CD4-positive, alpha-beta T cell (primary cell): ENCODE results near the gene LYPD4. TPM values are rescaled to one million over a fixed set of nuclear protein-coding genes. Genes with fewer than 3 reads are reported as not detected.

Source experiments
- ATAC-seq: fragments of 200-7000 bp; cut with Tn5 transposase; one replicate; pipeline ENCODE4 v1.10.0; 2022; ENCODE audit warnings: mild to moderate bottlenecking; ENCODE audit not compliant: poor library complexity
- CTCF ChIA-PET: fragments of 350-600 bp; sonication (Branson Sonifier 250); formaldehyde crosslinking; loops from one replicate; lab custom pipeline; 2021; ENCODE audit warnings: antibody characterized with exemption, inconsistent platforms; lab: Charles Lee
- POLR2A ChIA-PET: fragments of 350-600 bp; sonication (Branson Sonifier 250); formaldehyde crosslinking; loops from one replicate; lab custom pipeline; 2021; ENCODE audit warnings: antibody characterized with exemption, inconsistent platforms; lab: Charles Lee
- DNase-seq, 14 experiments: peaks; one replicate each; pipeline ENCODE4 v3.0.0-alpha.2; 2013 to 2020; ENCODE audit warnings: mixed read lengths in 2 of 14
- H3K27ac ChIP-seq, 2 donors: one replicate each; pipeline versions ENCODE4 v1.5.1 to v1.7.0; 2013; ENCODE audit warnings: low read length in 2 of 2, low read depth in 1 of 2, mild to moderate bottlenecking in 1 of 2
- H3K27me3 ChIP-seq, 2 experiments: 1 replicate in 1 of 2; 2 replicates in 1 of 2; pipeline versions ENCODE4 v1.6.1 to v1.7.0; 2013; ENCODE audit warnings: low read length in 2 of 2, control low read depth in 1 of 2, mild to moderate bottlenecking in 1 of 2, moderate library complexity in 1 of 2; ENCODE audit not compliant: insufficient read depth in 2 of 2, control insufficient read depth in 1 of 2
- H3K36me3 ChIP-seq: one replicate; pipeline ENCODE4 v1.6.1; 2013; ENCODE audit warnings: low read length, control low read depth; ENCODE audit not compliant: insufficient read depth
- H3K4me1 ChIP-seq: one replicate; pipeline ENCODE4 v1.6.1; 2013; ENCODE audit warnings: low read length, control low read depth; ENCODE audit not compliant: insufficient read depth
- H3K4me3 ChIP-seq: one replicate; pipeline ENCODE4 v1.5.1; 2013; ENCODE audit warnings: mild to moderate bottlenecking, low read length, moderate library complexity
- H3K9me3 ChIP-seq, 2 experiments: 1 replicate in 1 of 2; 2 replicates in 1 of 2; pipeline versions ENCODE4 v1.6.1 to v1.7.0; 2013; ENCODE audit warnings: low read length in 2 of 2, mild to moderate bottlenecking in 2 of 2, control low read depth in 1 of 2, moderate library complexity in 1 of 2; ENCODE audit not compliant: control insufficient read depth in 1 of 2, insufficient read depth in 1 of 2
- H3K27ac Mint-ChIP-seq: one replicate; pipeline ENCODE4 v1.8.0; 2020; ENCODE audit warnings: mixed read lengths
- H3K27me3 Mint-ChIP-seq: one replicate; pipeline ENCODE4 v1.8.0; 2021; ENCODE audit warnings: mixed read lengths
- H3K36me3 Mint-ChIP-seq: one replicate; pipeline ENCODE4 v1.8.0; 2021; ENCODE audit warnings: low read depth, mixed read lengths
- H3K4me1 Mint-ChIP-seq: one replicate; pipeline ENCODE4 v1.8.0; 2021; ENCODE audit warnings: low read depth, mixed read lengths
- H3K4me3 Mint-ChIP-seq: one replicate; pipeline ENCODE4 v1.8.0; 2020; ENCODE audit warnings: mild to moderate bottlenecking, mixed read lengths
- H3K9me3 Mint-ChIP-seq: one replicate; pipeline ENCODE4 v1.8.0; 2020; ENCODE audit warnings: mixed read lengths
- intact Hi-C, 2 experiments: fragments of 100-400 bp; cut with DNase I in 1 of 2; cut with micrococcal nuclease in 1 of 2; formaldehyde crosslinking; loops; one replicate each; pipeline versions ENCODE4 v1.15.1 to v1.9.0; 2023 to 2025; cut with DNase I, micrococcal nuclease
- total RNA-seq, 174 experiments: library from RNA in 2 of 174; stranded (reverse) in 2 of 174; gene quantifications; one replicate each; pipeline ENCODE4 v1.2.3 and lab custom pipeline; 2021 to 2026
- TF ChIP-seq, protein P1 (sequence below): fragments of 200-600 bp; IDR thresholded peaks from one replicate; pipeline ENCODE4 v1.8.0; 2022; ENCODE audit warnings: antibody characterized with exemption, mild to moderate bottlenecking

The LYPD4 gene
- total RNA-seq, 2 experiments from 2014 or later: not detected

DNA sequence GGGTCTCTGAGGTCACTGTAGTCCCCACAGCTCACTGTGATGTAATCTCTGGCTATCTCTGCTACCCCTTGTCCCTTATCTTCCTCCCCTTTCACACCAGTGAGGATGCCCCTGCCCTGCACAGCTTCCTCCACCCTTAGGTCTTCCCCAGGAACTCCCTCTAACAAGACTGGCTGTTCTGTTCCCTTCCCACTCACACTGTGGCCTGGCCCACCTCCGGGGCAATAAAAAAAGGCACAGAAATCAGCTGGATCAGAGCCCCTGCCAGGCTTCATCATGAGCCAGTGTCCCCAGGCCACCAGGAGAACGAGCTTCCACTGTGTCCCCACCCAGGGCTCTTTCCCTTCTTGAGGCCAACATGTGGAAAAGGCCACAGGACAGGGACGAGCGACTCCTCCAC is 43.5 kb downstream of the LYPD4 start:
- Histone ChIP-seq H3K4me1 (no peaks in the 10 kb centered on the region), H3K27me3 (peaks cover 2 to 5% of the 10 kb centered on the region in 2 experiments), H3K36me3 (no peaks in the 10 kb centered on the region), H3K27ac (no peak overlapping the region), H3K9me3 (no peaks in the 10 kb centered on the region), H3K4me3 (no peak overlapping the region)
- no peaks in the 10 kb centered on the region for H3K36me3 Mint-ChIP-seq
- DNase-seq (no peak), ATAC-seq (no peak)
- no peaks in the 10 kb centered on the region for H3K9me3 Mint-ChIP-seq
- TF ChIP-seq, protein P1, sequence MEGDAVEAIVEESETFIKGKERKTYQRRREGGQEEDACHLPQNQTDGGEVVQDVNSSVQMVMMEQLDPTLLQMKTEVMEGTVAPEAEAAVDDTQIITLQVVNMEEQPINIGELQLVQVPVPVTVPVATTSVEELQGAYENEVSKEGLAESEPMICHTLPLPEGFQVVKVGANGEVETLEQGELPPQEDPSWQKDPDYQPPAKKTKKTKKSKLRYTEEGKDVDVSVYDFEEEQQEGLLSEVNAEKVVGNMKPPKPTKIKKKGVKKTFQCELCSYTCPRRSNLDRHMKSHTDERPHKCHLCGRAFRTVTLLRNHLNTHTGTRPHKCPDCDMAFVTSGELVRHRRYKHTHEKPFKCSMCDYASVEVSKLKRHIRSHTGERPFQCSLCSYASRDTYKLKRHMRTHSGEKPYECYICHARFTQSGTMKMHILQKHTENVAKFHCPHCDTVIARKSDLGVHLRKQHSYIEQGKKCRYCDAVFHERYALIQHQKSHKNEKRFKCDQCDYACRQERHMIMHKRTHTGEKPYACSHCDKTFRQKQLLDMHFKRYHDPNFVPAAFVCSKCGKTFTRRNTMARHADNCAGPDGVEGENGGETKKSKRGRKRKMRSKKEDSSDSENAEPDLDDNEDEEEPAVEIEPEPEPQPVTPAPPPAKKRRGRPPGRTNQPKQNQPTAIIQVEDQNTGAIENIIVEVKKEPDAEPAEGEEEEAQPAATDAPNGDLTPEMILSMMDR: no peak
- ChIA-PET CTCF (interaction anchor here (1.5 kb wide), 1 partner anchor 8 kb away, joined by 5 read pairs; no protein-coding TSS in a partner anchor), POLR2A (no interaction called here)
- intact Hi-C loops: no loop called here
- no peak overlapping the region for H3K27ac Mint-ChIP-seq
- no peak overlapping the region for H3K4me3 Mint-ChIP-seq
- H3K4me1 Mint-ChIP-seq: peaks cover 16% of the 10 kb centered on the region
- H3K27me3 Mint-ChIP-seq: no peaks in the 10 kb centered on the region

DNA sequence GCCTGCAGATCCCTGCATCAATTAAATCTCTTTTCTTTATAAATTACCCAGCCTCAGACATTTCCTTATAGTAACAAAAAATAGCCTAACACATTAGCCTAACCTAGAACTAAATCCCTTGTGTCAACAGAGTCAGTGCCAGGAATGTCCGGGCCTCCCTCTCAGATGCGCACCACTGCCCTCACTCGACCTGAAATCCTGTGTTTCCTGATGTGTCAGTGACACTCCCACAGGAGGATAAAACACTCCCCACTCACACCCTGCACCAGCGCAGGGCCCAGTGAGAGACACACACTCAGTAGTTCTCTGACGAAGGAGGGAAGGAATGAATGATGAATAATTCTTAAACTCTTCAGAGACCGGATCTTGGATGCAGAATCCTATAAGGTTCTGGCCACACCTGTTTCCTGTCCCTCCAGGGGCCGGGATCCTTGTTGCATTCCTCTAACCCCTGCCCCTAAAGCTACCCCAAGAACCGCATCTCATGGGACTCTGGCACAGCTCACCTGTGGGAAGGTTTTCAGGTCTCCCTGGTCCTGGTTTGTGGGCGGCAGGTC is 45.0 kb downstream of the LYPD4 start:
- ChIA-PET CTCF (interaction anchor here (0.9 kb wide), 1 partner anchor 22 kb away, joined by 3 read pairs; no protein-coding TSS in a partner anchor), POLR2A (no interaction called here)

DNA sequence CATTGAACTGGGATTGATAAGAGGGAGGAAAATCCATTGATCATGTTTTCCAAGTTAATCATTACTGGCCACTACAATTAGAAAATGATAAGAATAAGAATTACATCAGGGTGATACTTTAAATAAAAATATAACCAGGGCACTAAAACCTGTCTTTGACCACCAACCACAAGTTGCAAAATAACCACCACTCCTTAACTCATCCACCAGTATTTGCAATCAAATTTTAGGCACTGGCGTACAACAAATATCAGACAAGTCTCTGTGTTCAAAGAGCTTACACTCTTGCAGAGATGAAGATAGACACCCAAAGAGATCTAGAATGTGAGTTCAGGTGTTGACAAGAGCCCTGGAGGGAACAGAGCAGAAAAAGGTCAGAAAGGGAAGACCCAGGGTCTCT is 47.6 kb downstream of the LYPD4 start:
- ChIA-PET POLR2A (no interaction called here), CTCF (no interaction called here)
- no peaks in the 10 kb centered on the region for H3K9me3 ChIP-seq
- intact Hi-C loops: loop anchor here in 1 of 2 experiments (2.0 kb wide), 1 partner anchor 24 kb away; no protein-coding TSS in a partner anchor
- Mint-ChIP-seq H3K27ac (no peak overlapping the region), H3K9me3 (no peaks in the 10 kb centered on the region), H3K4me1 (no peaks in the 10 kb centered on the region), H3K4me3 (no peak overlapping the region), H3K27me3 (peaks cover 24% of the 10 kb centered on the region), H3K36me3 (no peaks in the 10 kb centered on the region)
- ATAC-seq: no peak
- no peak for DNase-seq
- no peaks in the 10 kb centered on the region for H3K4me1 ChIP-seq
- H3K4me3 ChIP-seq: no peak overlapping the region
- peaks cover 13 to 15% of the 10 kb centered on the region in 2 experiments for H3K27me3 ChIP-seq
- TF ChIP-seq, protein P1: no peak
- no peak overlapping the region for H3K27ac ChIP-seq
- H3K36me3 ChIP-seq: no peaks in the 10 kb centered on the region

More for the DNA sequence above, 45.0 kb downstream of the LYPD4 start:
- no peaks in the 10 kb centered on the region for H3K9me3 Mint-ChIP-seq
- H3K9me3 ChIP-seq: no peaks in the 10 kb centered on the region
- peaks cover 0 to 7% of the 10 kb centered on the region in 2 experiments for H3K27me3 ChIP-seq
- H3K36me3 Mint-ChIP-seq: no peaks in the 10 kb centered on the region
- no peak overlapping the region for H3K27ac Mint-ChIP-seq
- no peaks in the 10 kb centered on the region for H3K36me3 ChIP-seq
- DNase-seq: no peak
- H3K27ac ChIP-seq: no peak overlapping the region
- H3K27me3 Mint-ChIP-seq: peaks cover 6% of the 10 kb centered on the region
- TF ChIP-seq, protein P1: no peak
- no peak for ATAC-seq
- H3K4me1 ChIP-seq: no peaks in the 10 kb centered on the region
- H3K4me1 Mint-ChIP-seq: peaks cover 14% of the 10 kb centered on the region
- H3K4me3 Mint-ChIP-seq: no peak overlapping the region
- intact Hi-C loops: no loop called here
- no peak overlapping the region for H3K4me3 ChIP-seq
